K562 (cell line): Measurements from ENCODE around the gene CEBPA.

Source experiments
- ATF7 ChIP-seq: fragments of 450-650 bp; IDR thresholded peaks from 2 replicates; pipeline ENCODE4 v1.7.1; 2014; ENCODE audit warnings: mild to moderate bottlenecking, moderate library complexity
- CTCF ChIP-seq, 3 experiments: IDR thresholded peaks in 2 of 3; conservative IDR thresholded peaks in 1 of 3; 2 replicates each; pipeline ENCODE4 v1.5.1; 2011 to 2012; ENCODE audit warnings: low read length in 3 of 3, mild to moderate bottlenecking in 3 of 3, control low read depth in 2 of 3, improper control_type of control experiment in 1 of 3, inconsistent platforms in 1 of 3, low read depth in 1 of 3, mixed read lengths in 1 of 3, moderate library complexity in 1 of 3; ENCODE audit not compliant: insufficient read depth in 2 of 3
- FOXA3 ChIP-seq, 2 experiments: fragments of 450-650 bp in 1 of 2; sonication (generic) in 1 of 2; formaldehyde crosslinking; IDR thresholded peaks in 1 of 2; conservative IDR thresholded peaks in 1 of 2; 2 replicates each; pipeline versions ENCODE4 v1.4.0 to v1.8.0; 2020 to 2022; ENCODE audit warnings: mild to moderate bottlenecking in 2 of 2, missing genetic modification reagents in 1 of 2
- FOXM1 ChIP-seq, 2 experiments: fragments of 450-650 bp in 1 of 2; sonication (generic) in 1 of 2; formaldehyde crosslinking in 1 of 2; IDR thresholded peaks; 2 replicates each; pipeline versions ENCODE4 v1.6.1 to v1.9.0; 2017 to 2022; ENCODE audit warnings: low read depth in 2 of 2, mild to moderate bottlenecking in 2 of 2, missing genetic modification reagents in 1 of 2, moderate library complexity in 1 of 2
- JUN ChIP-seq, 2 experiments: sonication (generic) in 1 of 2; formaldehyde crosslinking in 1 of 2; IDR thresholded peaks; 2 replicates each; pipeline versions ENCODE4 v1.6.1 to v1.8.0; 2012 to 2022; ENCODE audit warnings: borderline replicate concordance in 2 of 2, mild to moderate bottlenecking in 2 of 2, improper control_type of control experiment in 1 of 2, low read depth in 1 of 2, low read length in 1 of 2, missing genetic modification reagents in 1 of 2
- MAZ ChIP-seq, 2 experiments: fragments of 450-650 bp in 1 of 2; sonication (generic) in 1 of 2; formaldehyde crosslinking; IDR thresholded peaks in 1 of 2; conservative IDR thresholded peaks in 1 of 2; 2 replicates each; pipeline versions ENCODE4 v1.4.0 to v1.5.0; 2020; ENCODE audit warnings: mild to moderate bottlenecking in 1 of 2, missing genetic modification reagents in 1 of 2
- MCM2 ChIP-seq: fragments of 450-650 bp; IDR thresholded peaks from 2 replicates; pipeline ENCODE4 v1.6.1; 2017; ENCODE audit warnings: low read depth, mild to moderate bottlenecking
- RERE ChIP-seq: sonication (generic); formaldehyde crosslinking; IDR thresholded peaks from 2 replicates; pipeline ENCODE4 v1.8.0; 2023; ENCODE audit warnings: missing genetic modification reagents, mild to moderate bottlenecking, borderline replicate concordance
- ZKSCAN3 ChIP-seq: fragments of 250-450 bp; sonication (Bioruptor Pico); IDR thresholded peaks from 2 replicates; pipeline ENCODE4 v1.4.0; 2020
- TF ChIP-seq, protein P1 (sequence below): fragments of 450-650 bp; conservative IDR thresholded peaks from 2 replicates; pipeline ENCODE4 v1.6.1; 2016; ENCODE audit warnings: missing genetic modification characterization, low read depth, mild to moderate bottlenecking, missing compliant biosample characterization, moderate library complexity

- TF ChIP-seq ZKSCAN3: no peak
- TF ChIP-seq ATF7: no peak
- TF ChIP-seq RERE (CRISPR knock-in tag): no peak
- TF ChIP-seq, protein P1, sequence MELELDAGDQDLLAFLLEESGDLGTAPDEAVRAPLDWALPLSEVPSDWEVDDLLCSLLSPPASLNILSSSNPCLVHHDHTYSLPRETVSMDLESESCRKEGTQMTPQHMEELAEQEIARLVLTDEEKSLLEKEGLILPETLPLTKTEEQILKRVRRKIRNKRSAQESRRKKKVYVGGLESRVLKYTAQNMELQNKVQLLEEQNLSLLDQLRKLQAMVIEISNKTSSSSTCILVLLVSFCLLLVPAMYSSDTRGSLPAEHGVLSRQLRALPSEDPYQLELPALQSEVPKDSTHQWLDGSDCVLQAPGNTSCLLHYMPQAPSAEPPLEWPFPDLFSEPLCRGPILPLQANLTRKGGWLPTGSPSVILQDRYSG (tag): no peak
- TF ChIP-seq JUN (IDR thresholded peaks at IDR 0.05; ENCODE audit: borderline replicate concordance, low read depth, low read length): no peak
- no peak for TF ChIP-seq JUN (CRISPR knock-in tag; IDR thresholded peaks at IDR 0.05; ENCODE audit: borderline replicate concordance)
- TF ChIP-seq MCM2: no peak
- no peak for TF ChIP-seq FOXA3 (CRISPR knock-in tag; conservative IDR thresholded peaks at IDR 0.05 in 1 of 2, IDR thresholded peaks at IDR 0.05 in 1 of 2)
- TF ChIP-seq CTCF (IDR thresholded peaks at IDR 0.05 in 2 of 3, conservative IDR thresholded peaks at IDR 0.05 in 1 of 3; ENCODE audit: insufficient read depth in 2 of 3, low read depth in 1 of 3, low read length in 3 of 3): no peak
- TF ChIP-seq FOXM1 (IDR thresholded peaks at IDR 0.05; ENCODE audit: low read depth): no peak
- no peak for TF ChIP-seq FOXM1 (CRISPR knock-in tag; IDR thresholded peaks at IDR 0.05; ENCODE audit: low read depth)
- no peak for TF ChIP-seq MAZ (CRISPR knock-in tag; conservative IDR thresholded peaks at IDR 0.05 in 1 of 2, IDR thresholded peaks at IDR 0.05 in 1 of 2)
These were observed 23.7 kb downstream of the CEBPA start for GRCh38 chr19:33278403-33279269.
